Ovary (tissue), 3 donors: ENCODE data around the gene PLEKHF1.

Source experiments
- EP300 ChIP-seq: sonication (generic); formaldehyde crosslinking; IDR thresholded peaks from one replicate; pipeline ENCODE4 v1.6.1; 2017; ENCODE audit warnings: antibody characterized with exemption
- POLR2A ChIP-seq: fragments of 450-650 bp; IDR thresholded peaks from one replicate; pipeline ENCODE4 v1.6.1; 2017; ENCODE audit warnings: antibody characterized with exemption, mild to moderate bottlenecking, moderate library complexity
- TF ChIP-seq, protein P1 (sequence below), 3 donors: fragments of 450-650 bp in 2 of 3; fragments of 200-600 bp in 1 of 3; IDR thresholded peaks; one replicate each; pipeline versions ENCODE4 v1.5.1 to v1.8.0; 2016 to 2022; ENCODE audit warnings: antibody characterized with exemption in 3 of 3, mild to moderate bottlenecking in 1 of 3
- donor health status: DM: no; HTN: no; CAD: no.

DNA sequence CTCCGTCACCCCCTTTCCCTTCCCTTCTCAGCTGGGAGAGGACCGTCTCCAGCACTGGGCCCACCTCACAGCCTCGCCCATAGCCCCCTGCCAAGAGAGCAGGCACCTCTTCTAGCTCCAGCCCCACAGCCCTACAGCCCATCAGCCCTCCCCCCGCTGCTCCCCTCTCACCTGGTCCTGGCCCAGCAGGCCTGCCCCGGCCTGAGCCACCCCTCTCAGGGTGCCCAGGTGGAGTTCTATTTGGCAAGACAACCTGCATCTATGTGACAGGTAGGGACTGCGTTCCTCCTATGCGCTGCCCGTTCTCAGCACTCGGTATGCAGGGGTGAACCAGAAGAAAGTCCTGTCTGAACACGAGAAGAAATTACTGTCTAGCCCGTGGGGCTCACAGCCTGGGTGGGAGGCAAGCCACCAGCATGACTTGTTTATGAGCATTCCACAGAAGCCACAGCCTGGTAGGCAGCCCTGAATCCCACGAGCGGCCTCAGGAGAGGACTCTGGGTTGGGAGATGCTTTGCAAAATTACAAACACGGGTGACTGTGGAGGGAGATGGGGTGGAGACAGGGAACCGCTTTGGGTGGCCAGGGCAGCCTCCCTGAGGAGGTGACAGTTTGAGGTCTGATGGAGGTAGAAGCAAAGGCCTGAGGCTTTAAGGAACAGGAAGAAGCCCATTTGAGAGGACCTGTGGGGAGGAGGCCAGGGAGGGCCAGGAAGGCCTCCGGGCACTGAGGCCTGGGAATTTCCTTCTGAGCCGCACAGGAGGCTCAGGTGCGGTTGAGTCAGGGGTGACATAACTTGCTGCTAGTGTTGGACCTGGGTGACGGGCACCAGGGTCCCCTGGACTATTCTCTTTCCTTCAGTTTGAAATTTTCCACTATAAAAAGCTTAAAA lies 1.2 kb upstream of the PLEKHF1 start:
- TF ChIP-seq, protein P1, sequence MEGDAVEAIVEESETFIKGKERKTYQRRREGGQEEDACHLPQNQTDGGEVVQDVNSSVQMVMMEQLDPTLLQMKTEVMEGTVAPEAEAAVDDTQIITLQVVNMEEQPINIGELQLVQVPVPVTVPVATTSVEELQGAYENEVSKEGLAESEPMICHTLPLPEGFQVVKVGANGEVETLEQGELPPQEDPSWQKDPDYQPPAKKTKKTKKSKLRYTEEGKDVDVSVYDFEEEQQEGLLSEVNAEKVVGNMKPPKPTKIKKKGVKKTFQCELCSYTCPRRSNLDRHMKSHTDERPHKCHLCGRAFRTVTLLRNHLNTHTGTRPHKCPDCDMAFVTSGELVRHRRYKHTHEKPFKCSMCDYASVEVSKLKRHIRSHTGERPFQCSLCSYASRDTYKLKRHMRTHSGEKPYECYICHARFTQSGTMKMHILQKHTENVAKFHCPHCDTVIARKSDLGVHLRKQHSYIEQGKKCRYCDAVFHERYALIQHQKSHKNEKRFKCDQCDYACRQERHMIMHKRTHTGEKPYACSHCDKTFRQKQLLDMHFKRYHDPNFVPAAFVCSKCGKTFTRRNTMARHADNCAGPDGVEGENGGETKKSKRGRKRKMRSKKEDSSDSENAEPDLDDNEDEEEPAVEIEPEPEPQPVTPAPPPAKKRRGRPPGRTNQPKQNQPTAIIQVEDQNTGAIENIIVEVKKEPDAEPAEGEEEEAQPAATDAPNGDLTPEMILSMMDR (IDR thresholded peaks at IDR 0.05), result no peak
- TF ChIP-seq POLR2A (no peak), EP300 (no peak)
